Parathyroid adenoma (tissue), 2 donors: Measurements from ENCODE around the gene TUBB.

Experiments
- H2AFZ ChIP-seq: fragments of 300-600 bp; sonication (generic); one replicate; pipeline ENCODE4 v1.7.0; 2017; ENCODE audit warnings: antibody characterized with exemption, mild to moderate bottlenecking
- H3K27ac ChIP-seq: fragments of 300-600 bp; sonication (generic); one replicate; pipeline ENCODE4 v1.7.0; 2017
- H3K27me3 ChIP-seq: fragments of 300-600 bp; sonication (generic); one replicate; pipeline ENCODE4 v1.7.0; 2017; ENCODE audit warnings: low read length; ENCODE audit not compliant: control insufficient read depth, insufficient read depth
- H3K36me3 ChIP-seq: fragments of 300-600 bp; sonication (generic); one replicate; pipeline ENCODE4 v1.7.0; 2017; ENCODE audit warnings: low read length; ENCODE audit not compliant: control insufficient read depth, insufficient read depth
- H3K4me1 ChIP-seq: fragments of 300-600 bp; sonication (generic); one replicate; pipeline ENCODE4 v1.7.0; 2017; ENCODE audit warnings: control low read depth
- H3K4me2 ChIP-seq: fragments of 300-600 bp; sonication (generic); one replicate; pipeline ENCODE4 v1.7.0; 2017; ENCODE audit warnings: low read length
- H3K4me3 ChIP-seq: fragments of 300-600 bp; sonication (generic); one replicate; pipeline ENCODE4 v1.7.0; 2017; ENCODE audit warnings: low read depth, low read length
- H3K79me2 ChIP-seq: fragments of 300-600 bp; sonication (generic); one replicate; pipeline ENCODE4 v1.7.0; 2017; ENCODE audit warnings: control low read depth
- H3K9ac ChIP-seq: fragments of 300-600 bp; sonication (generic); one replicate; pipeline ENCODE4 v1.7.0; 2017; ENCODE audit warnings: mild to moderate bottlenecking
- H3K9me3 ChIP-seq: fragments of 300-600 bp; sonication (generic); one replicate; pipeline ENCODE4 v1.7.0; 2017; ENCODE audit warnings: low read length; ENCODE audit not compliant: control insufficient read depth
- CTCF ChIP-seq: fragments of 300-600 bp; sonication (generic); IDR thresholded peaks from one replicate; pipeline ENCODE4 v1.7.0; 2017; ENCODE audit warnings: antibody characterized with exemption, mild to moderate bottlenecking
- donor health status: primary hyperparathyroidism.

The TUBB gene

GRCh38 chr6:30707281-30707850, 12.8 kb upstream of the TUBB start:
- Histone ChIP-seq H3K27me3 (no peaks in the 10 kb centered on the region), H3K9ac (no peak overlapping the region), H2AFZ (no peak overlapping the region), H3K4me3 (no peak overlapping the region), H3K79me2 (no peaks in the 10 kb centered on the region), H3K4me1 (no peaks in the 10 kb centered on the region), H3K27ac (no peak overlapping the region), H3K4me2 (no peak overlapping the region), H3K36me3 (no peaks in the 10 kb centered on the region), H3K9me3 (no peaks in the 10 kb centered on the region)
- no peak for TF ChIP-seq CTCF

DNA sequence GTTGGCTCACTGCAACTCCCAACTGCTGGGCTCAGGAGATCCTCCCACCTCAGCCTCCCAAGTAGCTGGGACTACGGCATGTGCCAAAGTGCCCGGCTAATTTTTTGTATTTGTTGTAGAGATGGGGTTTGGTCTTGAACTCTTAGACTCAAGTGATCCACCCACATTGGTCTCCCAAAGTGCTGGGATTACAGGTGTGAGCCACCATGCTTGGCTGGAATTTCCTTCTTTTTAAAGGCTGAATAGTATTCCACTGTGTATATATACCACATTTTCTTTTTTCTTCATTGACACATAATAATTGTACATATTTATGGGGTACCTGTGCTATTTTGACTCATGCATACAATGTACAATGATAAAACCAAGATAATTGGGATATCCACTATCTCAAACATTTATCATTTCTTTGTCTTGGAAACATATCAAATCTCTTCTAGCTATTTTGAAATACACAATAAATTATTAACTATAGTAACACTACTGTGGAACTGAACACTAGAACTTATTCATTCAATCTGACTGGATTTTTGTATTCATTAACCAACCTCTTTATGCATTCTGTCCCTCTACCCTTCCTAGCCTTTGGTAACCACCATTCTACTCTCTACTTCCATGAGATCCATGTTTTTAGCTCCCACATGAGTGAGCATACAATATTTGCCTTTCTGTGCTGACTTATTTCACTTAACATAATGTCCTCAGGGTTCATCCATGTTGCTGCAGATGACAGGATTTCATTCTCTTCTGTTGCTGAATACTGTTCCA, 10.9 kb upstream of the TUBB start:
- Histone ChIP-seq H3K9ac (no peak overlapping the region), H3K79me2 (no peaks in the 10 kb centered on the region), H3K4me2 (no peak overlapping the region), H3K4me3 (no peak overlapping the region), H3K36me3 (no peaks in the 10 kb centered on the region), H3K9me3 (no peaks in the 10 kb centered on the region), H2AFZ (no peak overlapping the region), H3K27ac (no peak overlapping the region), H3K27me3 (no peaks in the 10 kb centered on the region), H3K4me1 (no peaks in the 10 kb centered on the region)
- no peak for TF ChIP-seq CTCF

DNA sequence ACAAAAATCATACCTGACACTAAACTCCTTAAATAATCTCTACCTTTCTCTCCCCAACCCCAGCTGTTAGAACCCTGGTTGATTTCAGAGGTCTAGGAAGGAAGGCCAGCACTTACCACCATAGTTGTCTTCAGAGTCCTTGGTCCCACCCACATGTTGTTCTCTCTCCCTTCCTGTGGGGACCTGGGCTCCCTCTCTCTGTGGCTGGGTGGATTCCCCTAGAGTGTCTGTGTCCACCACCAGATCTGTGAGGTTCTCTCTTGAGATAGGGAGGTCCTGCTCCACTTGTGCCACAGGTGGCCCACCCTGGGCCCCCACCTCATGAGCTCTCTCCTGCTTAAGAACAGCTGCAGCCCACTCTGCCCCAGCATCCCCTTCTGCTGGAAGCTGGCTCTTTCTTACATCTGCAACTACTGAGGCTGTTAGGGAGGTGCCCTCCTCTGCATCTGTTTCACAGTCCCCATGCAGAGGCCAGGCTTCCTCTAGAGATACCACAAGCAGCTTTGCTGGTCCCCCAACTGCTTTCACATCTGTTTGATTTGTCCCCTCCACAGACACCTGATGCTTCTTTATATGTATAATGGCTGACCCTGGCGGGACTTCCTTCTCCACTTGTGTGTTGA, 8.3 kb upstream of the TUBB start:
- Histone ChIP-seq H3K27me3 (no peaks in the 10 kb centered on the region), H3K36me3 (no peaks in the 10 kb centered on the region)

DNA sequence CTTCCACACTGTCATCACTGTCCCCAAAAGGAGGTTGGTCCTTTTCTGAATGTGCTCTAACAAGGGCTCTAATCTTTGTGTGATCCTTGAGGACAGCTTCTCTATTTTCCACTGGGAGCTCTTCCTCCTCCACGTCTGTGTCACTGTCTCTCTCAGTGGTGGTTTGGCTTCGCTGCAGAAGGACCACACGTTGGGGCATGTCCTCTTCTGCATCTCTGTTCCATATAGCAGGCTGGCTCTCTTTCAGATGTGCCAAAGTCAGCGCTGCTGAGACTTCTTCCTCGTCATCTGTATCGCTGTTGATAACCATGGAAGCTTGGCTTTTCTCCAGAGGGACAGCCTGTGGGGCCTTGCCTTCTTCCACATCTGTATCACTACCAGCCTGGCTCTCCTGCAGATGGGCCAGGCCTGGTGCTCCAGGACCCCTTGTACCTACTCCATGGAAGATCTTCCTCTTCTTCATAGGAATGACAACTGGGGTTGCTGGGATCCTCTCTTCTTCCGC, 7.7 kb upstream of the TUBB start:
- Histone ChIP-seq H3K9me3 (no peaks in the 10 kb centered on the region), H3K27me3 (no peaks in the 10 kb centered on the region), H3K4me2 (no peak overlapping the region), H3K9ac (no peak overlapping the region), H3K4me1 (peaks cover 3% of the 10 kb centered on the region), H3K36me3 (no peaks in the 10 kb centered on the region), H3K27ac (no peak overlapping the region), H3K79me2 (no peaks in the 10 kb centered on the region), H2AFZ (no peak overlapping the region), H3K4me3 (no peak overlapping the region)
- TF ChIP-seq CTCF: no peak

More for the DNA sequence above, 8.3 kb upstream of the TUBB start:
- H2AFZ ChIP-seq: no peak overlapping the region
- no peak overlapping the region for H3K4me2 ChIP-seq
- no peak for TF ChIP-seq CTCF
- H3K27ac ChIP-seq: no peak overlapping the region
- H3K79me2 ChIP-seq: no peaks in the 10 kb centered on the region
- peaks cover 3% of the 10 kb centered on the region for H3K4me1 ChIP-seq
- H3K4me3 ChIP-seq: no peak overlapping the region
- H3K9me3 ChIP-seq: no peaks in the 10 kb centered on the region
- H3K9ac ChIP-seq: no peak overlapping the region
